Activated naive CD8-positive, alpha-beta T cell treated with anti-CD3 and anti-CD28 coated beads, Interleukin-2, amount 50 U/mL, for 24 hours (primary cell): ENCODE measurements around the gene ADAMTS13.
A peak's percentile ranks its signal among the peaks of the same experiment; 100 is the strongest.

Experiments
- ATAC-seq: fragments of 150-1000 bp; cut with Tn5 transposase; one replicate; pipeline ENCODE4 v1.10.0; 2021
- DNase-seq: peaks from one replicate; pipeline ENCODE4 v3.0.0; 2021
- H3K27ac Mint-ChIP-seq: one replicate; pipeline ENCODE4 v1.8.0; 2021; ENCODE audit warnings: mild to moderate bottlenecking, mixed read lengths
- H3K27me3 Mint-ChIP-seq: one replicate; pipeline ENCODE4 v1.8.0; 2021; ENCODE audit warnings: mixed read lengths
- H3K36me3 Mint-ChIP-seq: one replicate; pipeline ENCODE4 v1.8.0; 2021; ENCODE audit warnings: low read depth, mixed read lengths
- H3K4me1 Mint-ChIP-seq: one replicate; pipeline ENCODE4 v1.8.0; 2021; ENCODE audit warnings: mixed read lengths
- H3K4me3 Mint-ChIP-seq: one replicate; pipeline ENCODE4 v1.8.0; 2021; ENCODE audit warnings: mild to moderate bottlenecking, moderate library complexity, mixed read lengths
- H3K9me3 Mint-ChIP-seq: one replicate; pipeline ENCODE4 v1.8.0; 2021; ENCODE audit warnings: mixed read lengths

ADAMTS13 gene

GRCh38 chr9:133474215-133474614 is 52.0 kb downstream of the ADAMTS13 start:
- Mint-ChIP-seq H3K27me3 (no peaks in the 10 kb centered on the region), H3K4me3 (no peak overlapping the region), H3K4me1 (peaks cover 4% of the 10 kb centered on the region), H3K27ac (no peak overlapping the region), H3K9me3 (no peaks in the 10 kb centered on the region), H3K36me3 (no peaks in the 10 kb centered on the region)
- no peak for ATAC-seq
- no peak for DNase-seq

- DNase-seq = no peak
- no peak overlapping the region for H3K27ac Mint-ChIP-seq
- peaks cover 10% of the 10 kb centered on the region for H3K4me1 Mint-ChIP-seq
- ATAC-seq = no peak
- H3K9me3 Mint-ChIP-seq = no peaks in the 10 kb centered on the region
- H3K27me3 Mint-ChIP-seq = no peaks in the 10 kb centered on the region
- H3K4me3 Mint-ChIP-seq = no peak overlapping the region
- H3K36me3 Mint-ChIP-seq = no peaks in the 10 kb centered on the region
Measured at GRCh38 chr9:133474853-133475252, 52.7 kb downstream of the ADAMTS13 start.

- no peak for DNase-seq
- H3K36me3 Mint-ChIP-seq = no peaks in the 10 kb centered on the region
- H3K9me3 Mint-ChIP-seq = no peaks in the 10 kb centered on the region
- no peaks in the 10 kb centered on the region for H3K27me3 Mint-ChIP-seq
- H3K27ac Mint-ChIP-seq = no peak overlapping the region
- H3K4me1 Mint-ChIP-seq = peaks cover 11% of the 10 kb centered on the region
- no peak overlapping the region for H3K4me3 Mint-ChIP-seq
- ATAC-seq = no peak
Measured at GRCh38 chr9:133475292-133476012, 53.3 kb downstream of the ADAMTS13 start.

- H3K4me3 Mint-ChIP-seq = no peak overlapping the region
- H3K27ac Mint-ChIP-seq = no peak overlapping the region
- ATAC-seq (no peak), DNase-seq (no peak)
- no peaks in the 10 kb centered on the region for H3K27me3 Mint-ChIP-seq
- H3K4me1 Mint-ChIP-seq = peaks cover 11% of the 10 kb centered on the region
- no peaks in the 10 kb centered on the region for H3K9me3 Mint-ChIP-seq
- H3K36me3 Mint-ChIP-seq = no peaks in the 10 kb centered on the region
Measured at GRCh38 chr9:133476036-133476931, 54.1 kb downstream of the ADAMTS13 start.

- no peak for ATAC-seq
- Mint-ChIP-seq H3K36me3 (no peaks in the 10 kb centered on the region), H3K9me3 (no peaks in the 10 kb centered on the region), H3K27ac (no peak overlapping the region), H3K27me3 (no peaks in the 10 kb centered on the region), H3K4me1 (peaks cover 11% of the 10 kb centered on the region), H3K4me3 (no peak overlapping the region)
- no peak for DNase-seq
Measured at GRCh38 chr9:133476941-133477340, 54.8 kb downstream of the ADAMTS13 start.

GRCh38 chr9:133477461-133477860 is 55.3 kb downstream of the ADAMTS13 start:
- Mint-ChIP-seq H3K4me3 (peak overlapping the region; percentile 78), H3K9me3 (no peaks in the 10 kb centered on the region), H3K27me3 (no peaks in the 10 kb centered on the region), H3K27ac (no peak overlapping the region), H3K4me1 (peaks cover 11% of the 10 kb centered on the region), H3K36me3 (no peaks in the 10 kb centered on the region)
- DNase-seq = no peak
- no peak for ATAC-seq

GRCh38 chr9:133477992-133478850 is 56.1 kb downstream of the ADAMTS13 start:
- ATAC-seq (peak; percentile 21), DNase-seq (peak; percentile 41)
- H3K36me3 Mint-ChIP-seq = no peaks in the 10 kb centered on the region
- peaks cover 11% of the 10 kb centered on the region for H3K4me1 Mint-ChIP-seq
- H3K27ac Mint-ChIP-seq = no peak overlapping the region
- no peaks in the 10 kb centered on the region for H3K9me3 Mint-ChIP-seq
- H3K4me3 Mint-ChIP-seq = peak overlapping the region; percentile 78
- no peaks in the 10 kb centered on the region for H3K27me3 Mint-ChIP-seq

GRCh38 chr9:133478851-133479711 is 56.9 kb downstream of the ADAMTS13 start, which contains the start of gene SLC2A6:
TSS of gene SLC2A6 (minus strand) at chr9:133479099. CDS start at chr9:133479059, 40 bp downstream.
- no peak within 1 kb of the TSS for H3K27ac Mint-ChIP-seq
- H3K4me1 Mint-ChIP-seq = peaks cover 11% of the 10 kb centered on the region

GRCh38 chr9:133483611-133484010 is 61.4 kb downstream of the ADAMTS13 start:
- Mint-ChIP-seq H3K36me3 (no peaks in the 10 kb centered on the region), H3K4me3 (no peak overlapping the region), H3K27me3 (no peaks in the 10 kb centered on the region), H3K27ac (no peak overlapping the region), H3K4me1 (peaks cover 11% of the 10 kb centered on the region), H3K9me3 (no peaks in the 10 kb centered on the region)
- no peak for DNase-seq
- ATAC-seq = no peak

More at GRCh38 chr9:133478851-133479711, 56.9 kb downstream of the ADAMTS13 start, which contains the start of gene SLC2A6:
- DNase-seq = peak; percentile 85
- peak; percentile 97 for ATAC-seq
- Mint-ChIP-seq H3K4me3 (peak within 1 kb of the TSS; percentile 78), H3K9me3 (no peaks in the 10 kb centered on the region), H3K36me3 (no peaks in the 10 kb centered on the region), H3K27me3 (no peaks in the 10 kb centered on the region)

- Mint-ChIP-seq H3K36me3 (no peaks in the 10 kb centered on the region), H3K27me3 (no peaks in the 10 kb centered on the region), H3K4me1 (peaks cover 5% of the 10 kb centered on the region), H3K4me3 (no peak overlapping the region), H3K27ac (no peak overlapping the region), H3K9me3 (no peaks in the 10 kb centered on the region)
- DNase-seq = no peak
- ATAC-seq = no peak
Measured at GRCh38 chr9:133484671-133485437, 62.7 kb downstream of the ADAMTS13 start.

GRCh38 chr9:133485531-133486260 is 63.5 kb downstream of the ADAMTS13 start:
- no peaks in the 10 kb centered on the region for H3K9me3 Mint-ChIP-seq
- peaks cover 3% of the 10 kb centered on the region for H3K4me1 Mint-ChIP-seq
- no peak overlapping the region for H3K4me3 Mint-ChIP-seq
- H3K36me3 Mint-ChIP-seq = no peaks in the 10 kb centered on the region
- no peaks in the 10 kb centered on the region for H3K27me3 Mint-ChIP-seq
- peak; percentile 28 for DNase-seq
- ATAC-seq = peak; percentile 35
- peak overlapping the region; percentile 68 for H3K27ac Mint-ChIP-seq

GRCh38 chr9:133487331-133487725 is 65.2 kb downstream of the ADAMTS13 start:
- Mint-ChIP-seq H3K4me1 (peaks cover 3% of the 10 kb centered on the region), H3K9me3 (no peaks in the 10 kb centered on the region), H3K27me3 (no peaks in the 10 kb centered on the region), H3K27ac (no peak overlapping the region), H3K36me3 (no peaks in the 10 kb centered on the region), H3K4me3 (no peak overlapping the region)
- ATAC-seq (no peak), DNase-seq (no peak)
